Measurements from ENCODE around the gene PPP1R9B. TPM values are rescaled to one million over a fixed set of nuclear protein-coding genes. Genes with fewer than 3 reads are reported as not detected.
A peak's percentile ranks its signal among the peaks of the same experiment; 100 is the strongest.

The PPP1R9B gene
- total and polyA plus RNA-seq, 2 of the 8 experiments (the other 6 are each of a cell fraction or from before 2014, with no cell fraction given): 5.2 to 13.1 TPM

DNA sequence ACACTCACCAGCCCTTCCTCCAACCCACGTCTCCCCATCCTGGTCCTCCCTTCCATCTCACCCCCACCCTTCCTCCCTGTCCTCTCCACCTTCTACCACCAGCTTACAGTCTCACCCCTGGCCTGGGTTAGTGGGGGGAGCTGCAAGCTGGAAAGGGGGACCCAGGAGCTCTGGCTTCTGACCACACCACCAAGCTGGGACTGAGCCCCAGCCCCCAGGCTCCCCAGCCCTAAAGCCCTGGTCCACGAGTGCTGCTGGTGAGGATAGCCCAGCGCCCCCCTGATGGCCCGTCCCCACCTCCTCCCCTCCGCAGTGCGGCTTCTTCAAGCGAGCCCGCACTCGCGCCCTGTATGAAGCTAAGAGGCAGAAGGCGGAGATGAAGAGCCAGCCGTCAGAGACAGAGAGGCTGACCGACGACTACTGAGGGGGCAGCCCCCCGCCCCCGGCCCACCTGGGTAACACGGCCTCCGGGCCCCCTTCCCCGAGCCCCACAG lies 62.5 kb downstream of the PPP1R9B start:
- no peak overlapping the region for H3K56ac ChIP-seq (replicated peaks; ENCODE audit: insufficient read length, low read depth, low read length)
- no peak overlapping the region for H3K27ac ChIP-seq (ENCODE audit: low read depth, low read length)
- H3K4ac ChIP-seq (replicated peaks; ENCODE audit: insufficient read length, low read depth, low read length): no peak overlapping the region
- no peaks in the 10 kb centered on the region for H3K79me1 ChIP-seq (ENCODE audit: low read depth, low read length)
- H2BK12ac ChIP-seq (ENCODE audit: low read depth, low read length): no peak overlapping the region
- no peaks in the 10 kb centered on the region for H3K9me3 ChIP-seq (ENCODE audit: insufficient read depth in 2 of 2, low read depth in 1 of 2, low read length in 1 of 2)
- no peak overlapping the region for H3K9ac ChIP-seq (replicated peaks in 1 of 4; ENCODE audit: extremely low read depth in 1 of 4, low read depth in 3 of 4, low read length in 3 of 4)
- H3K27me3 ChIP-seq (replicated peaks in 1 of 4; ENCODE audit: control insufficient read depth in 3 of 4, extremely low read depth in 1 of 4, insufficient read depth in 3 of 4, low read length in 3 of 4): no peaks in the 10 kb centered on the region
- no peak overlapping the region for H2BK120ac ChIP-seq (replicated peaks; ENCODE audit: low read depth, low read length)
- 86% methylated on average over 8 of the region's 19 CpGs; no CpG with 5 or more reads in 1 of the 2 experiments for WGBS, 2 experiments (ENCODE audit: extremely low coverage in 1 of 2, insufficient coverage in 1 of 2, insufficient read length in 1 of 2, insufficient replicate concordance in 2 of 2, low coverage in 1 of 2, low lambda C conversion rate in 2 of 2, missing lambda C conversion rate in 1 of 2)
- no peaks in the 10 kb centered on the region for H3K36me3 ChIP-seq (ENCODE audit: control insufficient read depth in 2 of 4, insufficient read depth in 4 of 4, low read length in 3 of 4)
- no peak for FAIRE-seq
- H3K4me1 ChIP-seq (replicated peaks in 1 of 4; ENCODE audit: control insufficient read depth in 3 of 4, insufficient read depth in 4 of 4, low read length in 3 of 4): no peaks in the 10 kb centered on the region; a peak in 1 of 7 replicates
- no peak overlapping the region for H3K4me3 ChIP-seq (ENCODE audit: extremely low read depth in 1 of 4, insufficient read depth in 2 of 4, low read depth in 3 of 4, low read length in 4 of 4)
- H3K14ac ChIP-seq (ENCODE audit: insufficient read length): no peak overlapping the region
- no peak overlapping the region for H2AFZ ChIP-seq (ENCODE audit: low read length)
- H2BK20ac ChIP-seq (ENCODE audit: low read length): no peak overlapping the region
- ChIA-PET POLR2A (ENCODE audit: partially characterized antibody) (interaction anchor here (1.4 to 2.1 kb wide), 5 partner anchors 15 to 67 kb away, joined by 3 to 7 read pairs (median 3); partner anchors contain the start of gene ITGA3), CTCF (ENCODE audit: partially characterized antibody) (interaction anchor here (0.6 to 3.4 kb wide), 40 partner anchors 8 to 355 kb away, joined by 3 to 69 read pairs (median 6); partner anchors contain the start of genes DLX3, ITGA3 and SAMD14)
- DNase-seq (ENCODE audit: low read depth in 1 of 2, low spot score in 2 of 2): no peak
- no peak overlapping the region for H3K18ac ChIP-seq (ENCODE audit: extremely low read depth, low read length)
- no peak overlapping the region for H3K4me2 ChIP-seq (ENCODE audit: insufficient read depth in 1 of 2, low read depth in 2 of 2, low read length in 2 of 2)
- H2AK5ac ChIP-seq (ENCODE audit: low read depth, low read length): no peak overlapping the region
- H4K5ac ChIP-seq (ENCODE audit: insufficient read length, low read depth, low read length): no peak overlapping the region
- no peaks in the 10 kb centered on the region for H3K79me2 ChIP-seq (ENCODE audit: control insufficient read depth in 1 of 2, insufficient read depth in 2 of 2, low read length in 2 of 2)
- no peak overlapping the region for H3K23ac ChIP-seq (ENCODE audit: insufficient read length)
- H4K20me1 ChIP-seq (replicated peaks in 1 of 2; ENCODE audit: control insufficient read depth in 1 of 2, insufficient read depth in 2 of 2, low read length in 2 of 2): no peaks in the 10 kb centered on the region
- no peak overlapping the region for H2BK15ac ChIP-seq (ENCODE audit: low read length)
- H2BK5ac ChIP-seq (ENCODE audit: low read depth, low read length): no peak overlapping the region
- no peaks in the 10 kb centered on the region for H3K23me2 ChIP-seq (ENCODE audit: low read depth, low read length)
- H4K8ac ChIP-seq (ENCODE audit: extremely low read depth, insufficient read depth, low read length): peak overlapping the region; percentile 63; the same call in 1 of the 2 replicates
- H4K91ac ChIP-seq (replicated peaks; ENCODE audit: insufficient read length, low read length): no peak overlapping the region
- no peak for TF ChIP-seq TCF12 (IDR thresholded peaks at IDR 0.05; ENCODE audit: low read depth, low read length)
- TF ChIP-seq TBP (IDR thresholded peaks at IDR 0.05; ENCODE audit: low read depth, low read length): no peak
- TF ChIP-seq, protein P1, sequence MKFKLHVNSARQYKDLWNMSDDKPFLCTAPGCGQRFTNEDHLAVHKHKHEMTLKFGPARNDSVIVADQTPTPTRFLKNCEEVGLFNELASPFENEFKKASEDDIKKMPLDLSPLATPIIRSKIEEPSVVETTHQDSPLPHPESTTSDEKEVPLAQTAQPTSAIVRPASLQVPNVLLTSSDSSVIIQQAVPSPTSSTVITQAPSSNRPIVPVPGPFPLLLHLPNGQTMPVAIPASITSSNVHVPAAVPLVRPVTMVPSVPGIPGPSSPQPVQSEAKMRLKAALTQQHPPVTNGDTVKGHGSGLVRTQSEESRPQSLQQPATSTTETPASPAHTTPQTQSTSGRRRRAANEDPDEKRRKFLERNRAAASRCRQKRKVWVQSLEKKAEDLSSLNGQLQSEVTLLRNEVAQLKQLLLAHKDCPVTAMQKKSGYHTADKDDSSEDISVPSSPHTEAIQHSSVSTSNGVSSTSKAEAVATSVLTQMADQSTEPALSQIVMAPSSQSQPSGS (IDR thresholded peaks at IDR 0.05; ENCODE audit: low read length): no peak
- TF ChIP-seq SP1 (IDR thresholded peaks at IDR 0.05; ENCODE audit: low read depth, low read length): no peak
- TF ChIP-seq EGR1 (IDR thresholded peaks at IDR 0.05; ENCODE audit: borderline replicate concordance, low read depth, low read length): no peak
- no peak for TF ChIP-seq USF2 (IDR thresholded peaks at IDR 0.05; ENCODE audit: low read length)
